LNCaP clone FGC (cell line): ENCODE results near the gene SYNC.
"Not testable (repeated sequence)": the region's sequence is repeated elsewhere in the genome, so short reads cannot be mapped to it uniquely, and the experiment has no call there.

Source experiments
- DNase-seq: peaks from one replicate; pipeline ENCODE4 v3.0.0-alpha.2; 2011; ENCODE audit warnings: low read depth
- H3K4me3 ChIP-seq: 2 replicates; pipeline ENCODE4 v1.5.1; 2011; ENCODE audit warnings: mild to moderate bottlenecking, low read depth, low read length, control low read depth
- TF ChIP-seq, protein P1 (sequence below): IDR thresholded peaks from 2 replicates; pipeline ENCODE4 v1.5.1; 2012; ENCODE audit warnings: mild to moderate bottlenecking; ENCODE audit not compliant: control insufficient read depth, insufficient read depth; ENCODE audit errors: extremely low read depth

SYNC gene

DNA sequence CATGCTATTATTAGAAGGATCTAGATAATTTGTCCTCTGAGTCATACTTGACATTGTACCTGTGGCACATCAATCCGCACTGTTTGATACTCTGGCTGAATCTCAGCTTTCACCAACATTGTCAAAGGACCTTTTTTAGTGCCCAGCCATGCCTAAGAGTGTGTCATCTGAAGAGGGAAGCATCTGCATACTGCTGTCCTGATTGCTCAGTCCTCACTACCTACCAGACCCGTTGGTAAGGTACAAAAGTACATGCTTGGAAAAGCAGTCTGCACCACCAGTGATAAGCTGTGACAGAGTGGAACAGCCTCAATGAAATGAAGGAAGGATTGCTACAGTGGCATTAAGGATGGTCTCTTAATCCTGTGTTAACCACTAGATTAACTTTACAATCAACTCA is 17.1 kb downstream of the SYNC start:
- no peak overlapping the region for H3K4me3 ChIP-seq
- DNase-seq: no peak
- TF ChIP-seq, protein P1, sequence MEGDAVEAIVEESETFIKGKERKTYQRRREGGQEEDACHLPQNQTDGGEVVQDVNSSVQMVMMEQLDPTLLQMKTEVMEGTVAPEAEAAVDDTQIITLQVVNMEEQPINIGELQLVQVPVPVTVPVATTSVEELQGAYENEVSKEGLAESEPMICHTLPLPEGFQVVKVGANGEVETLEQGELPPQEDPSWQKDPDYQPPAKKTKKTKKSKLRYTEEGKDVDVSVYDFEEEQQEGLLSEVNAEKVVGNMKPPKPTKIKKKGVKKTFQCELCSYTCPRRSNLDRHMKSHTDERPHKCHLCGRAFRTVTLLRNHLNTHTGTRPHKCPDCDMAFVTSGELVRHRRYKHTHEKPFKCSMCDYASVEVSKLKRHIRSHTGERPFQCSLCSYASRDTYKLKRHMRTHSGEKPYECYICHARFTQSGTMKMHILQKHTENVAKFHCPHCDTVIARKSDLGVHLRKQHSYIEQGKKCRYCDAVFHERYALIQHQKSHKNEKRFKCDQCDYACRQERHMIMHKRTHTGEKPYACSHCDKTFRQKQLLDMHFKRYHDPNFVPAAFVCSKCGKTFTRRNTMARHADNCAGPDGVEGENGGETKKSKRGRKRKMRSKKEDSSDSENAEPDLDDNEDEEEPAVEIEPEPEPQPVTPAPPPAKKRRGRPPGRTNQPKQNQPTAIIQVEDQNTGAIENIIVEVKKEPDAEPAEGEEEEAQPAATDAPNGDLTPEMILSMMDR: no peak

DNA sequence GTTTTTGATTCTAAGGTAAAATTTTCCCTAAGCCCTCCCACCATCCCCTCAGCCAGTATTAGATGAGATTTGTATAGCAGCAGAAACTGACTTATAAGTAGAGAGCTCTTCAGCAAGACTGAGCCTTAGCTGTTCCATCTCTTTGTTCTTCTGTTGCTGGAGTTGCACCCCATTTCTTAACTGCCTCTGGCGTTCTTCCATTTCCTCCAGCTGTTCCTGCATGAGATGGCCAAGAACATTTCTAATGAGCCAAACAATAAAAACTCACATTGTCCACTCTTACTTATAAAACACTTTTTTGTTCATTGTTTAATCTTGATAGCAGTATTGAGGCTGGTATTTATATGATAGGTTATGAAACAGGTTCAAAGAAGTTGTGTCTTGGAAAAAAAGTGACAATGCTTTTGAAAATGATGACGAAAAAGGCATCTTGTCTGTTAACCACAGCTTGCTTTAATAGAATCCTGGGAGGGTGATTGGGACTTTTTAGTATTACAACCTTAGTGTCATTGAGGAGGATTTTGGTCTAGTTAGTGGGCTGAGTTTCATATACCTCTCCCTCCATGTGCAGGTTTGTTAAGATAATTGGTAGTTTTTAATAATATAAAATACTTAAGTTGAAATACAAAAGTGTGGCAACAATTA is 18.3 kb downstream of the SYNC start:
- no peak overlapping the region for H3K4me3 ChIP-seq
- TF ChIP-seq, protein P1: no peak

GRCh38 chr1:32683397-32683796 is 19.2 kb downstream of the SYNC start:
- TF ChIP-seq, protein P1: no peak
- H3K4me3 ChIP-seq: no peak overlapping the region
- no peak for DNase-seq

More for the DNA sequence above, 18.3 kb downstream of the SYNC start:
- peak; percentile 56 for DNase-seq

DNA sequence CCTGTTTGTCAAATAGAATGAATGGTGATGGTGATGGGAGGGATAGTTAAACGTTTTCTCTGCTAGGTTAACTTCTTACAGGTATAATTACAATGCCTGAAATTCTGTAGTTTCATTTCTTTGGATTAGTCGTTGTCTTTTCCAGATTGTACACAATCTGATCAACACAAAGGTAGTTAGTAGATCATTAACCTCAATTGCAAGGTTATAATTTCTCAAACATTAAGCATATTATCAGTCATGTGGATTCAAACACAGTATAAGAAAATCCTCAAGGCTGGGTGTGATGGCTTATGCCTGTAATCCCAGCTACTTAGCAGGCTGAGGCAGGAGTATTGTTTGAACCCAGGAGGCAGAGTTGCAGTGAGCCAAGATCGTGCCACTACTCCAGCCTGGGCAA is 20.6 kb downstream of the SYNC start:
- DNase-seq: no peak
- H3K4me3 ChIP-seq: no peak overlapping the region
- TF ChIP-seq, protein P1: no peak

DNA sequence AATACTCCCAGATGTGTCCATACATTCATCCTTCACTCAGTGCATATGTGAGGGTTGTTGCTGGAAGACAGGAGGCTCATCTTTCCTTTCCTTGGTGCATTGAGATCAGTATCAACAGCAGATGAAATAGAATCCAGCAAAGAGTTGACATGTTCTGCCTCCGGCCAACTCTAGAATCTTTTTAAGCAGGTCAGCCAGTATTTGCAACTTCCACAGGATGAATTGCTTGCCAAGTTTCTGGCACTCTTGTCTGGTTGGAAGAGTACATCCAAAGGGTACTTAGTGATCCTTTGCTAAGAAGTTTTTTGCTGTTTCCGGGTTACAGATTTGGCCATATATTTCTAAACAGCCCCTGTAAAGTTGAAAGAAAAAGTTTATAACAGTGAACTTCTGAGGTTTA is 21.1 kb downstream of the SYNC start:
- TF ChIP-seq, protein P1: no peak
- no peak overlapping the region for H3K4me3 ChIP-seq
- peak; percentile 19 for DNase-seq

- no peak for DNase-seq
- H3K4me3 ChIP-seq: no peak overlapping the region
- TF ChIP-seq, protein P1: no peak
Measured at GRCh38 chr1:32680642-32681041, 21.9 kb downstream of the SYNC start.

- not testable (repeated sequence) for DNase-seq, H3K4me3 ChIP-seq
Measured at GRCh38 chr1:32679993-32680392, 22.6 kb downstream of the SYNC start.

DNA sequence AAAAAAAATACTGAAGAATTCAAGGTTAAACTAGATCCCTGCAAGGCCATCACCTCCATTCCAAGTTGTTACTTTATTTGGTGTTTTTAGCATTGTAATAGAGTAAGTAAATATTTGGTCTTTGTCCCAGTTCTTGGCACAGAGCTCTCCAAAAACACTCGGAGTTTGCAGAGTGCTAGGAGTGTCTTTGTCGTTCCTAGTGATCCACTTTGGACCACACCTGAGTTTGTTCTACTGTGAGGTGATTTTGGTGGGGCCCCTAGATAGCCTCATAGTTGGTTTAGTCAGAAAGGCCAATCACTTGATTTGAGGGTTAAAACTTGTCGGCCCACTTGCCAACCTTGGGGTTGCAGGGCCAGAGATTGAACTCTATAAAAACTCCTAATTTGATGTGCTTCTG is 25.6 kb downstream of the SYNC start:
- DNase-seq: peak; percentile 52
- TF ChIP-seq, protein P1: no peak
- no peak overlapping the region for H3K4me3 ChIP-seq

- not testable (repeated sequence) for H3K4me3 ChIP-seq, DNase-seq
Measured at GRCh38 chr1:32668716-32669115, 33.9 kb downstream of the SYNC start.
